ENCODE data around the gene ZSCAN12. TPM values are rescaled to one million over a fixed set of nuclear protein-coding genes. Genes with fewer than 3 reads are reported as not detected.
"Not testable (repeated sequence)": the region's sequence is repeated elsewhere in the genome, so short reads cannot be mapped to it uniquely, and the experiment has no call there.

Gene ZSCAN12
- polyA plus RNA-seq, 3 donors: 1.0 to 1.7 (median 1.3) TPM

GRCh38 chr6:28402197-28402596 lies 2.6 kb upstream of the ZSCAN12 start:
- WGBS, 3 donors: 64 to 90% (median 70%) methylated on average over 2 of the region's 2 CpGs
- no peak overlapping the region for H3K27ac ChIP-seq (ENCODE audit: low read depth, low read length)

GRCh38 chr6:28401172-28401571 lies 1.6 kb upstream of the ZSCAN12 start:
- WGBS, 3 donors: 74 to 86% (median 80%) methylated on average over 1 of the region's 1 CpG
- no peak overlapping the region for H3K27ac ChIP-seq (ENCODE audit: low read depth, low read length)

- no peak overlapping the region for H3K27ac ChIP-seq (ENCODE audit: low read depth, low read length)
- 22 to 26% (median 26%) methylated on average over 8 of the region's 8 CpGs for WGBS, 3 donors
These were observed 540 bp upstream of the ZSCAN12 start for GRCh38 chr6:28400122-28400451.

- 92 to 94% (median 94%) methylated on average over 4 of the region's 4 CpGs for WGBS, 3 donors
- no peak overlapping the region for H3K27ac ChIP-seq (ENCODE audit: low read depth, low read length)
These were observed 3.6 kb downstream of the ZSCAN12 start for GRCh38 chr6:28395918-28396317.

GRCh38 chr6:28393912-28394662 lies 5.5 kb downstream of the ZSCAN12 start:
- 76 to 90% (median 77%) methylated on average over 5 of the region's 5 CpGs for WGBS, 3 donors
- H3K27ac ChIP-seq (ENCODE audit: low read depth, low read length): no peak overlapping the region

GRCh38 chr6:28390688-28391087 lies 8.9 kb downstream of the ZSCAN12 start:
- 93 to 96% (median 94%) methylated on average over 8 of the region's 8 CpGs for WGBS, 3 donors
- H3K27ac ChIP-seq (ENCODE audit: low read depth, low read length): no peak overlapping the region

- WGBS, 3 donors: 70 to 83% (median 78%) methylated on average over 2 of the region's 2 CpGs
- H3K27ac ChIP-seq (ENCODE audit: low read depth, low read length): no peak overlapping the region
These were observed 15.4 kb downstream of the ZSCAN12 start for GRCh38 chr6:28384143-28384533.

GRCh38 chr6:28383235-28384142 lies 16.1 kb downstream of the ZSCAN12 start:
- no peak overlapping the region for H3K27ac ChIP-seq (ENCODE audit: low read depth, low read length)
- WGBS, 3 donors: 13% methylated on average over 31 of the region's 31 CpGs

GRCh38 chr6:28380381-28380780 lies 19.2 kb downstream of the ZSCAN12 start:
- WGBS, 3 donors: 93 to 94% (median 94%) methylated on average over 2 of the region's 2 CpGs
- H3K27ac ChIP-seq (ENCODE audit: low read depth, low read length): no peak overlapping the region

GRCh38 chr6:28378644-28379043 lies 20.9 kb downstream of the ZSCAN12 start:
- no peak overlapping the region for H3K27ac ChIP-seq (ENCODE audit: low read depth, low read length)

- no peak overlapping the region for H3K27ac ChIP-seq (ENCODE audit: low read depth, low read length)
- WGBS, 3 donors: 96 to 100% (median 96%) methylated on average over 1 of the region's 1 CpG
These were observed 21.7 kb downstream of the ZSCAN12 start for GRCh38 chr6:28377879-28378278.

- 92 to 95% (median 94%) methylated on average over 1 of the region's 1 CpG for WGBS, 3 donors
These were observed 25.6 kb downstream of the ZSCAN12 start for GRCh38 chr6:28373925-28374324.

GRCh38 chr6:28371706-28372451 lies 27.7 kb downstream of the ZSCAN12 start:
- H3K27ac ChIP-seq (ENCODE audit: low read depth, low read length): no peak overlapping the region
- WGBS, 3 donors: 85% methylated on average over 9 of the region's 9 CpGs

More at GRCh38 chr6:28373925-28374324, 25.6 kb downstream of the ZSCAN12 start:
- H3K27ac ChIP-seq (ENCODE audit: low read depth, low read length): no peak overlapping the region

- WGBS, 3 donors: 83 to 87% (median 84%) methylated on average over 1 of the region's 1 CpG
- H3K27ac ChIP-seq (ENCODE audit: low read depth, low read length): no peak overlapping the region
These were observed 28.3 kb downstream of the ZSCAN12 start for GRCh38 chr6:28371280-28371679.

- 75 to 79% (median 79%) methylated on average over 2 of the region's 2 CpGs for WGBS, 3 donors
These were observed 29.1 kb downstream of the ZSCAN12 start for GRCh38 chr6:28370440-28370839.

GRCh38 chr6:28369463-28369862 lies 30.1 kb downstream of the ZSCAN12 start:
- 92 to 98% (median 95%) methylated on average over 3 of the region's 3 CpGs for WGBS, 3 donors
- no peak overlapping the region for H3K27ac ChIP-seq (ENCODE audit: low read depth, low read length)

More at GRCh38 chr6:28370440-28370839, 29.1 kb downstream of the ZSCAN12 start:
- H3K27ac ChIP-seq (ENCODE audit: low read depth, low read length): no peak overlapping the region

- H3K27ac ChIP-seq (ENCODE audit: low read depth, low read length): no peak overlapping the region
- 84 to 88% (median 86%) methylated on average over 4 of the region's 4 CpGs for WGBS, 3 donors
These were observed 31.0 kb downstream of the ZSCAN12 start for GRCh38 chr6:28368522-28368921.

GRCh38 chr6:28365590-28365989 lies 34.0 kb downstream of the ZSCAN12 start:
- H3K27ac ChIP-seq (ENCODE audit: low read depth, low read length): not testable (repeated sequence)
- WGBS, 3 donors: 84 to 97% (median 93%) methylated on average over 4 of the region's 4 CpGs

- 91 to 96% (median 95%) methylated on average over 2 of the region's 2 CpGs for WGBS, 3 donors
- H3K27ac ChIP-seq (ENCODE audit: low read depth, low read length): no peak overlapping the region
These were observed 38.6 kb downstream of the ZSCAN12 start for GRCh38 chr6:28360961-28361360.

Data from adipose tissue (tissue), 3 donors.